ENCODE data around the gene TNFAIP3.
"Not testable (repeated sequence)": the region's sequence is repeated elsewhere in the genome, so short reads cannot be mapped to it uniquely, and the experiment has no call there.

TNFAIP3 gene

DNA sequence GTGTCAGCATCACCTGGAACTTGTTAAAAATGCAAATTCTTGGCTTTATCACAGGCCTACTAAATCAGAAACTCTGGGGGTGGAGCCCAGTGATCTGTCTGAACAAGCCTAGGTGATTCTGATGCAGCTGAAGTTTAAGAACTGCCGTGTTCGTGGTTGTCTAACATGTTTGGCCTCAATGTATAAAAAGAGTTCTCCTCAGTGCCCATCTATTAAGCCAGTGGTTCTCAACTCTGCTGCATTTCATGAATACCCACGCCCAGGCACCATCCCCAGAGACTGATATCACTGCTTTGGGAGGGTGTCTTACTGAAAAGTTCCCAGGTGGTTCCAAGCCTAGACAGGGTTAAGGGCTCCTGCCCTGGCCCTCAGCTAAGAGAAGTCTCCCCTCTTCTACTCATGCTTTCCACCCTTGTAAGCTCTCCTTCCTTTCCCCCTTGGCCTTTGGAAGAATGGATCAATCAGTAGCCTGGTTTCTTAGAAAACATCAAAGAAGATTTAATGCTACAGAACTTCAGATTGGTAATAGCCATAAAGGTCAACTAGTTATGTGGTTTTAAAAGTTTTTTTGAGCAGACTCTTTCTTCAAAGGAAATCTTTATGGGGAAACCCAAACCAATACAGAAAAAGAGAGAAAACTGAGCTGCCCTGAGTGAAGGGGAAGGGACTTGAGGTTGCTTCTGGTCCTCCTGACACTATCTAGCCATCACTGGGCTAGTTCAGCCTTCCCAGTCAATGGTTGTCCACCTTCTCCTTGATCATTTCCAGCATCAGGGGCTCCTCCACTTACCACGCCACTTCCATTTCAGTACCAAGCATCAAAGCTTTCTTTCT, 38.9 kb upstream of the TNFAIP3 start:
- DNase-seq (ENCODE audit: low read depth), result no peak
- no peak for TF ChIP-seq MYC (IDR thresholded peaks at IDR 0.05; ENCODE audit: low read depth, low read length)
- TF ChIP-seq POLR2A (IDR thresholded peaks at IDR 0.05; ENCODE audit: extremely low read depth, insufficient read length), result no peak
- TF ChIP-seq MAX (IDR thresholded peaks at IDR 0.05; ENCODE audit: low read depth, low read length), result no peak
- TF ChIP-seq, protein P1, sequence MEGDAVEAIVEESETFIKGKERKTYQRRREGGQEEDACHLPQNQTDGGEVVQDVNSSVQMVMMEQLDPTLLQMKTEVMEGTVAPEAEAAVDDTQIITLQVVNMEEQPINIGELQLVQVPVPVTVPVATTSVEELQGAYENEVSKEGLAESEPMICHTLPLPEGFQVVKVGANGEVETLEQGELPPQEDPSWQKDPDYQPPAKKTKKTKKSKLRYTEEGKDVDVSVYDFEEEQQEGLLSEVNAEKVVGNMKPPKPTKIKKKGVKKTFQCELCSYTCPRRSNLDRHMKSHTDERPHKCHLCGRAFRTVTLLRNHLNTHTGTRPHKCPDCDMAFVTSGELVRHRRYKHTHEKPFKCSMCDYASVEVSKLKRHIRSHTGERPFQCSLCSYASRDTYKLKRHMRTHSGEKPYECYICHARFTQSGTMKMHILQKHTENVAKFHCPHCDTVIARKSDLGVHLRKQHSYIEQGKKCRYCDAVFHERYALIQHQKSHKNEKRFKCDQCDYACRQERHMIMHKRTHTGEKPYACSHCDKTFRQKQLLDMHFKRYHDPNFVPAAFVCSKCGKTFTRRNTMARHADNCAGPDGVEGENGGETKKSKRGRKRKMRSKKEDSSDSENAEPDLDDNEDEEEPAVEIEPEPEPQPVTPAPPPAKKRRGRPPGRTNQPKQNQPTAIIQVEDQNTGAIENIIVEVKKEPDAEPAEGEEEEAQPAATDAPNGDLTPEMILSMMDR (IDR thresholded peaks at IDR 0.05; ENCODE audit: low read depth, low read length), result no peak
- no peak overlapping the region for H3K4me3 ChIP-seq (ENCODE audit: low read depth, low read length)

DNA sequence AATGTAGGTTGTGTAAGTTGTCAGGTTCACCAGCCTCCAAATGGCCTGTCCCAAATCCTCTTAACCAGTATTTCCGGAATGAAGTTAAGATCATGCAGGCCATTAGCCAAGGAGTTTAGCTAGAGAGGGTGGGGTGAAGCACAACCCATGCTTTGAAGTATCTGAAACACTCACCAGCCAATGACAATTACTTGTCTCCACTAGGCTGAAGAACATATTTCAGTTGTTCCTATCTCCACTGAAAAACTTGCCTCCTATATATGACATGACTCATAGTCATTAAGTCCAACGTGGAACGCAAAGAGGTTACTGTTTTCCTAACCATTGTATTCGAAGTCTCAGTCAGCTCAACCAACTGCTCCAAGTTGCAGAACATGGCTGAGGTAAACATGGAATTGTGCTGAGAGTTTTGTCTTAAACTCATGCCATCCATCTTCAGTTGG, 37.4 kb upstream of the TNFAIP3 start:
- no peak for DNase-seq (ENCODE audit: low read depth)
- TF ChIP-seq, protein P1 (IDR thresholded peaks at IDR 0.05; ENCODE audit: low read depth, low read length), result no peak
- TF ChIP-seq MAX (IDR thresholded peaks at IDR 0.05; ENCODE audit: low read depth, low read length) (no peak), MYC (IDR thresholded peaks at IDR 0.05; ENCODE audit: low read depth, low read length) (no peak), POLR2A (IDR thresholded peaks at IDR 0.05; ENCODE audit: extremely low read depth, insufficient read length) (no peak)
- H3K4me3 ChIP-seq (ENCODE audit: low read depth, low read length), result no peak overlapping the region

DNA sequence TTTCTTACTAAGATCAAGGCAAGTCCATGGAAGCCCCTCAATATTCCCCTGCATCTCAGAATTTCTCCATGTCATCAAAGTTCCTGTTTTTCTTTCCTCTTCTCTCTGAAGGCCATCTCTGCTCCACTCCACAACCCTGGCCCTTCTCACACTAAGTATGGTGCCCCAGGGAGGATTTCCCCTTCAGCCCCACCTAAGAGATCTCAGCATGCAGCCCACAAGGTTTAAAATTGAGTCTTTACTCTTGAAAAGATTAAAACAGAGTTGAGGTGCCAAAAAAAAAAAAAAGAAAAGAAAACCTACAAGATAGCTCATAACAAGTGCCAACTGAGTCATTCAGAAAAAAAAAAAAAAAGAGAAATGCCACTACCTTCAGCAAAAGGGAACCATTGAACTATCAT, 36.5 kb upstream of the TNFAIP3 start:
- no peak overlapping the region for H3K4me3 ChIP-seq (ENCODE audit: low read depth, low read length)
- TF ChIP-seq POLR2A (IDR thresholded peaks at IDR 0.05; ENCODE audit: extremely low read depth, insufficient read length) (no peak), MAX (IDR thresholded peaks at IDR 0.05; ENCODE audit: low read depth, low read length) (no peak)
- DNase-seq (ENCODE audit: low read depth), result peak; percentile 47

DNA sequence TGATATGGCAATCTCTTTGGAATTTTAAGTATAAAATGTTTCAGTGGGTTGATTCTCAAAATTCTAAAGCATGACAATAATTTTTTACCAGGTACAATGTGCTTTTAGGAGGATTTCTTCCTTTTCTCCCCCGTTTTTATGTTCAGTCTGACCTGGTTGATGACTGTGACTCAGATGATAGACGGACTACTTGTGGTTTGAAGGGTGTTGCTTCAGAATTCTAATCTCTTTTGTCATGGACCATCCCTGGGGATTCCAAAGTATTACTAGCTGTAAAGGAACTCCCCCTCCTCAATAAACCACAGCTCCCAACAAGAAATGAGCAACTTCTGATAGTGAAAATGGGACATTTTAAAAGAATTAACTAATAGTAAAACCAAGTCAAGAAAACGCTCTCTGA, 34.9 kb upstream of the TNFAIP3 start:
- DNase-seq (ENCODE audit: low read depth), result peak; percentile 96
- TF ChIP-seq MAX (IDR thresholded peaks at IDR 0.05; ENCODE audit: low read depth, low read length) (no peak), POLR2A (IDR thresholded peaks at IDR 0.05; ENCODE audit: extremely low read depth, insufficient read length) (no peak), MYC (IDR thresholded peaks at IDR 0.05; ENCODE audit: low read depth, low read length) (no peak; the same call in 1 of the 2 replicates)
- TF ChIP-seq, protein P1 (IDR thresholded peaks at IDR 0.05; ENCODE audit: low read depth, low read length), result no peak
- H3K4me3 ChIP-seq (ENCODE audit: low read depth, low read length), result no peak overlapping the region

DNA sequence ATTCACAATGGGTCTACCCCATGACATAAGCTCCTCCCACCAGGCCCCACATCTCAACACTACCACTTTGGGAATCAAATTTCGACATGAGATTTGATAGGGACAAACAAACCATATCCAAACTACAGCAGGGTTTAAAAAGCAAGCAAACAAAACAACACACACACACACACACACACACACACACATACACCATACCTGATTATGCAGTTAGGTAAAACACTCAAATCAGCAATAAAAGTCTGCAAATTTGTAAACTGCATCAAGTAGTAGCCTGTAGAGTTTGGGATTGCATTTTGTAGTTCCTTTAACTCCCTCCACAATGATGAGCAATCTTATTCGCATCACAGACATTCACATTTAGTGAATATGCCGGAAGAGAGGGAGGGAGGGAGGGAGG, 32.6 kb upstream of the TNFAIP3 start:
- no peak for TF ChIP-seq POLR2A (IDR thresholded peaks at IDR 0.05; ENCODE audit: extremely low read depth, insufficient read length)
- no peak for TF ChIP-seq MAX (IDR thresholded peaks at IDR 0.05; ENCODE audit: low read depth, low read length)
- TF ChIP-seq MYC (IDR thresholded peaks at IDR 0.05; ENCODE audit: low read depth, low read length), result no peak
- TF ChIP-seq, protein P1 (IDR thresholded peaks at IDR 0.05; ENCODE audit: low read depth, low read length), result no peak
- no peak overlapping the region for H3K4me3 ChIP-seq (ENCODE audit: low read depth, low read length)
- DNase-seq (ENCODE audit: low read depth), result no peak

DNA sequence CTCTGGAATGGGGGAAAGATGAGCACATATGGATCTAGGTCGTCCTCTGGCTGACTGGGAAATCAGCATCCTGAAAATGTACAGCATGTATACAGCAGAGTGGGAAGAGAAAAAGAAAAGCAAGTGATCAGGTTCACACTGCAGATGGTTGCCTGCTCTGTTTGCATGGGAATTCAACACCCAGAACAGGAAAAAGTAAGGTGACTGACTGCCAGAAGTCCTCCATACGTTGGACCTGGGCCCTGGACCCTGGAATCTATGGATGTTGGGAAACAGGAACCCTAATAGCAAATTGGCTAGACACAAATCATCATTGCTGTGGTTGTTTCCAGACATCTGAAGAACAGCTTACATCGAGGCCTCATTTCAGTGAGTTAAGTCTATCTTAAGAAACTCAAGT, 30.3 kb upstream of the TNFAIP3 start:
- TF ChIP-seq MAX (IDR thresholded peaks at IDR 0.05; ENCODE audit: low read depth, low read length) (no peak), POLR2A (IDR thresholded peaks at IDR 0.05; ENCODE audit: extremely low read depth, insufficient read length) (no peak), MYC (IDR thresholded peaks at IDR 0.05; ENCODE audit: low read depth, low read length) (no peak)
- TF ChIP-seq, protein P1 (IDR thresholded peaks at IDR 0.05; ENCODE audit: low read depth, low read length), result no peak

GRCh38 chr6:137838090-137838489, 29.0 kb upstream of the TNFAIP3 start:
- not testable (repeated sequence) for H3K4me3 ChIP-seq (ENCODE audit: low read depth, low read length); DNase-seq (ENCODE audit: low read depth)

More for the DNA sequence above, 30.3 kb upstream of the TNFAIP3 start:
- no peak overlapping the region for H3K4me3 ChIP-seq (ENCODE audit: low read depth, low read length)
- DNase-seq (ENCODE audit: low read depth), result no peak

DNA sequence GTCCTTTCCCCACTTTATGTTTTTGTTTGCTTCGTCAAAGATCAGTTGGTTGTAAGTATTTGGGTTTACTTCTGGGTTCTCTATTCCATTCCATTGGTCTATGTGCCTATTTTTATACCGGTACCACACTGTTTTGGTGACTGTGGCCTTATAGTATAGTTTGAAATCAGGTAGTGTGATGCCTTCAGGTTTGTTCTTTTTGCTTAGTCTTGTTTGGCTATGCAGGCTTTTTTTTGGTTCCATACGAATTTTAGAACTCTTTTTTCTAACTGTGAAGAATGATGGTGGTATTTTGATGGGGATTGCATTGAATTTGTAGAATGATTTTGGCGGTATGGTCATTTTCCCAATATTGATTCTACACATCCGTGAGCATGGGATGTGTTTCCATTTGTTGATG, 28.5 kb upstream of the TNFAIP3 start:
- not testable (repeated sequence) for DNase-seq (ENCODE audit: low read depth); H3K4me3 ChIP-seq (ENCODE audit: low read depth, low read length)

All from NB4 (cell line).